ENCODE data around the gene PRPF6. TPM values are rescaled to one million over a fixed set of nuclear protein-coding genes. Genes with fewer than 3 reads are reported as not detected.

The PRPF6 gene
- total RNA-seq, 4 donors from 2014 or later = 28.5 to 73.0 (median 69.6) TPM

GRCh38 chr20:63946986-63947637 is 33.8 kb upstream of the PRPF6 start:
- H3K27me3 ChIP-seq = no peaks in the 10 kb centered on the region
- TF ChIP-seq POLR2A (IDR thresholded peaks at IDR 0.05) (no peak), CTCF (IDR thresholded peaks at IDR 0.05) (no peak)
- no peak for DNase-seq
- H3K27ac ChIP-seq = peak overlapping the region; percentile 89 to 98
- H3K4me1 ChIP-seq = peaks cover 4 to 33% of the 10 kb centered on the region in 2 donors
- no peaks in the 10 kb centered on the region for H3K36me3 ChIP-seq
- H3K4me3 ChIP-seq = no peak overlapping the region
- H3K9me3 ChIP-seq = no peaks in the 10 kb centered on the region
- intact Hi-C loops (cut with DNase I; ENCODE audit: low total_unique reads) = no loop called here

DNA sequence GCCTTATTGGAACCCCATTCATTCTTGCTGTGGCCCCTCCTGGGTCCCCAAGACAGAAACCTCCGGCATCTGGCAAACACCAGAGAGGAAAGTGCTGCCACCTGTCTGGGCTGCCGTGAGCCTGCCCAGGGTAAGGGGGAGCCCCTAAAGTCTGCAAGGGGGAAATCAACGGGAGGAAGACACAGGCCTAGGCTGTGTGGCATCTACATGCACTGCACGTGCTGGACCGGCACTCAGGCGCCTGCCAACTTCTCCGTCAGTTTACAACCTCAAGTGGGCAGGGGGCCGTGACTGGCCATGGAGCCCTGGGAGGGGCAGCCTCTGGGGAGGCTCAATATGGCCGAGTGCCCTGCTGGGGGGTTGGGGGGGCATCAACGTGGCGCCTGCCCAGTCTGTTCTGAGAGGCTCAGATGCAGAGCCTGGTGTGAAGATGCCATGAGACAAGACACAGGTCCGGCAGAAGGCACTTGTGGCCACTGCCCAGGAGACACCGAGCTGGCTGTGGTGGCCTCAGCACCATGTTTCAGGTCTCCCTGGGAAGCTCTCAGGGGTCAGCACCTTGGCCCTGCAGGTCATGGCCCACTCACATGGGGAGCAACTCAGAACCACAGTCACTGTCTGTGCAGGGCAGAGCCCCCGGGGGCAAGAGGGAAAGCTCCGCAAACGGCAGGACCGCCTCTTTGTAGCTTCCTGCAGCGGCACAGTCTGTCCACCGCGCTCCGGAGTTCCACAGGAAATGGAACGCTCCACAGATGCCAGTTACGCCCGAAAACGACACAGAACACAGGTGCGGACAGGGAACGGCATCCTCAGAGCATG is 33.1 kb upstream of the PRPF6 start:
- Histone ChIP-seq H3K27ac (peak overlapping the region; percentile 89 to 98), H3K27me3 (no peaks in the 10 kb centered on the region), H3K36me3 (no peaks in the 10 kb centered on the region), H3K9me3 (no peaks in the 10 kb centered on the region), H3K4me1 (peaks cover 4 to 38% of the 10 kb centered on the region in 2 donors), H3K4me3 (peak overlapping the region in 1 of 2 donors; percentile 16)
- intact Hi-C loops (cut with DNase I; ENCODE audit: low total_unique reads) = no loop called here
- TF ChIP-seq CTCF (IDR thresholded peaks at IDR 0.05) = no peak
- no peak for TF ChIP-seq POLR2A (IDR thresholded peaks at IDR 0.05)
- DNase-seq = peak in 1 of 2 donors; percentile 43

DNA sequence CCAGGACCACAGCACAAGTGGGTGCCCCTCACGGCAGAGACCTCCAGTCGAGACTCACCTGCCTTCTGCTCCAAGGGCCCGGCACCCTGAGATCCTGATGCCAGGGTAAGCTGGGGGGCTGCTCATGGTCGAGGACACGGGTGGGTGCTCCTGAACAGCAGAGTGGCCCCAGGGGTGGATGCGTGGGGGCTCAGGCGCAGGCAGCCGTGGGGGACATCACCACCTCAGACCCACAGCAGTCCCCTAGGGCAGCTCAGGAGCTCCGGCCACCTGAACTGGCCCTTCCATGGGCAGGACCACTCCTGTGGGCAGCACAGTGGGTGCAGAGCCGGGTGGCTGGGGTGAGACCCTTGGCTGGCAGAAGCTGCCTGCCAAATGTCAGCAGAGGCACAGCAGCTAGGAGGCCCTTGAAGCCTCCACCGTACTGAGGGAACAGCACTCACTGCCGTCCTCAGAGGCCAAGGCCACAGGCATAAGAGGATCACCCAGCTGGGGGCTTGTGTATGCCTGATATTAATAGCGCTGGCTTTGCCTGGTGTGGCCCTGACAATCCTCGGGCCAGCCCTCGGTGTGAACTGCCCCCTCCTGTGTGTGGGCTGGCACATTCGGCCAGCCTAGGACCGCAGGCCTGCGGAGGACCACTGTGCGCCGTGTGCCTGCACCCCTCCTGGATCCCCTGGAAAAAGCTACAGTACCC is 30.1 kb upstream of the PRPF6 start:
- peak overlapping the region; percentile 89 to 98 for H3K27ac ChIP-seq
- no peak for DNase-seq
- no peaks in the 10 kb centered on the region for H3K9me3 ChIP-seq
- intact Hi-C loops (cut with DNase I; ENCODE audit: low total_unique reads) = no loop called here
- H3K36me3 ChIP-seq = no peaks in the 10 kb centered on the region
- H3K4me1 ChIP-seq = peaks cover 13 to 38% of the 10 kb centered on the region in 2 donors
- peak overlapping the region in 1 of 2 donors; percentile 3 for H3K4me3 ChIP-seq
- no peaks in the 10 kb centered on the region for H3K27me3 ChIP-seq
- TF ChIP-seq POLR2A (IDR thresholded peaks at IDR 0.05) (no peak), CTCF (IDR thresholded peaks at IDR 0.05) (no peak)

DNA sequence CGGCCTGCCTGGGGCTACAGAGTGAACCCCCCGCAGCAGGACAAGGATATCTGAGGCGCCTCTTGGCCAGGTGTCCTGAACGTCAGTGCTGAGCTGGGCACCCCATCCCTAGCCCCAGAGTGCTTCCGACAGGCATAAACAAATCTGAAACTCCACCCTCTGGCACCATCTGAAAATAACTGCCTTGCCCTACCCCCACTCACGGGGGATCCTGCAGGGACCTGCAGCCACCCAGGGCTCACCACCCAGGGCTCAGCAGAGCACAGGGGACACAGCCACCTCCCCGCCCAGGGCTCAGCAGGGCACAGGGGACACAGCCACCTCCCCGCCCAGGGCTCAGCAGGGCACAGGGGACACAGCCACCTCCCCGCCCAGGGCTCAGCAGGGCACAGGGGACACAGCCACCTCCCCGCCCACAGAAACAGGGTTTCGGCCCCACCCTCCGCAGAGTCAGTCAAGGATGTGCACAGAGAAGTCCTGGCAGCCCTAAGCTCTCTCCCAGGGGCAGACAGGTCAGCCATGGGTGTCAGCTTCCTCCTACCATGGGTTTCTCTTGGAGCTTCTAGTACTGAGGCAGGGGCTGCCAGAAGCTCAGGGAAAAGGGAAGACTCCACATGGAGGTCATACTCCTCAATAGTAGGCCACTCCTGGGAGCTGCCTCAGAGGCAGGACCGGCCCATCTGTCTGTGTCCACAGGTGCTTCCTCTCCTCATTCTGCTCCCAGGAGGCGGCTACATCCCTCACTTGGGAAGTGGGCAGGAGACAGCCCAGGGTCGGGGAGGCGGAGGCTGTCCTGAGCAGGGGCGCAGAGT is 29.3 kb upstream of the PRPF6 start:
- DNase-seq = no peak
- no peak for TF ChIP-seq POLR2A (IDR thresholded peaks at IDR 0.05)
- no peak for TF ChIP-seq CTCF (IDR thresholded peaks at IDR 0.05)
- Histone ChIP-seq H3K27ac (peak overlapping the region; percentile 89 to 98), H3K36me3 (no peaks in the 10 kb centered on the region), H3K27me3 (no peaks in the 10 kb centered on the region), H3K9me3 (no peaks in the 10 kb centered on the region), H3K4me1 (peaks cover 13 to 38% of the 10 kb centered on the region in 2 donors), H3K4me3 (peak overlapping the region in 1 of 2 donors; percentile 3)
- intact Hi-C loops (cut with DNase I; ENCODE audit: low total_unique reads) = no loop called here
